Neural crest cell (in vitro differentiated cells): ENCODE results near the gene CIITA. TPM values are rescaled to one million over a fixed set of nuclear protein-coding genes. Genes with fewer than 3 reads are reported as not detected.

Source experiments
- DNase-seq: peaks from one replicate; pipeline ENCODE4 v3.0.0; 2021; ENCODE audit warnings: low read depth, mixed read lengths, low spot score
- H3K27ac Mint-ChIP-seq: one replicate; pipeline ENCODE4 v1.8.0; 2021; ENCODE audit warnings: mild to moderate bottlenecking, mixed read lengths; ENCODE audit not compliant: unreplicated experiment
- H3K27me3 Mint-ChIP-seq: 2 replicates; pipeline ENCODE4 v1.8.0; 2021; ENCODE audit warnings: low read depth, mild to moderate bottlenecking, mixed read lengths
- H3K36me3 Mint-ChIP-seq: 2 replicates; pipeline ENCODE4 v1.8.0; 2021; ENCODE audit warnings: low read depth, mild to moderate bottlenecking, mixed read lengths
- H3K4me1 Mint-ChIP-seq: 2 replicates; pipeline ENCODE4 v1.8.0; 2021; ENCODE audit warnings: mixed read lengths
- H3K4me3 Mint-ChIP-seq: one replicate; pipeline ENCODE4 v1.8.0; 2021; ENCODE audit warnings: mild to moderate bottlenecking, mixed read lengths
- H3K9me3 Mint-ChIP-seq: 2 replicates; pipeline ENCODE4 v1.8.0; 2021; ENCODE audit warnings: mixed read lengths
- CTCF ChIP-seq: fragments of 200-600 bp; sonication (generic); conservative IDR thresholded peaks from 2 replicates; pipeline ENCODE4 v1.5.0; 2021; ENCODE audit warnings: antibody characterized with exemption, mild to moderate bottlenecking
- total RNA-seq: library from RNA; stranded (reverse); gene quantifications from 2 replicates; pipeline ENCODE4 v1.2.1, GENCODE V29; 2021

CIITA gene
- total RNA-seq, 1 donor from 2014 or later, result not detected

GRCh38 chr16:10849736-10850477 lies 27.1 kb upstream of the CIITA start:
- no peak for DNase-seq
- no peak overlapping the region for H3K4me3 Mint-ChIP-seq
- H3K4me1 Mint-ChIP-seq, result no peaks in the 10 kb centered on the region
- H3K27me3 Mint-ChIP-seq, result peaks cover 5% of the 10 kb centered on the region
- no peak overlapping the region for H3K27ac Mint-ChIP-seq
- H3K9me3 Mint-ChIP-seq, result no peaks in the 10 kb centered on the region
- no peak for TF ChIP-seq CTCF
- H3K36me3 Mint-ChIP-seq, result no peaks in the 10 kb centered on the region

- no peak overlapping the region for H3K27ac Mint-ChIP-seq
These were observed 26.5 kb upstream of the CIITA start for GRCh38 chr16:10850478-10850850.

GRCh38 chr16:10851512-10851911 lies 25.5 kb upstream of the CIITA start:
- H3K4me3 Mint-ChIP-seq, result no peak overlapping the region
- H3K27ac Mint-ChIP-seq, result no peak overlapping the region
- H3K27me3 Mint-ChIP-seq, result peaks cover 3% of the 10 kb centered on the region
- no peak for TF ChIP-seq CTCF
- no peaks in the 10 kb centered on the region for H3K4me1 Mint-ChIP-seq
- no peaks in the 10 kb centered on the region for H3K9me3 Mint-ChIP-seq
- DNase-seq, result no peak
- H3K36me3 Mint-ChIP-seq, result no peaks in the 10 kb centered on the region

More at GRCh38 chr16:10850478-10850850, 26.5 kb upstream of the CIITA start:
- H3K36me3 Mint-ChIP-seq, result no peaks in the 10 kb centered on the region
- H3K9me3 Mint-ChIP-seq, result no peaks in the 10 kb centered on the region
- peaks cover 4% of the 10 kb centered on the region for H3K27me3 Mint-ChIP-seq
- no peak for TF ChIP-seq CTCF
- H3K4me1 Mint-ChIP-seq, result no peaks in the 10 kb centered on the region
- no peak for DNase-seq
- no peak overlapping the region for H3K4me3 Mint-ChIP-seq

GRCh38 chr16:10852286-10852685 lies 24.7 kb upstream of the CIITA start:
- no peak overlapping the region for H3K4me3 Mint-ChIP-seq
- H3K27me3 Mint-ChIP-seq, result peaks cover 3% of the 10 kb centered on the region
- no peaks in the 10 kb centered on the region for H3K4me1 Mint-ChIP-seq
- no peaks in the 10 kb centered on the region for H3K9me3 Mint-ChIP-seq
- TF ChIP-seq CTCF, result no peak
- no peak overlapping the region for H3K27ac Mint-ChIP-seq
- DNase-seq, result no peak
- no peaks in the 10 kb centered on the region for H3K36me3 Mint-ChIP-seq

GRCh38 chr16:10852948-10853347 lies 24.1 kb upstream of the CIITA start:
- Mint-ChIP-seq H3K27me3 (peaks cover 3% of the 10 kb centered on the region), H3K27ac (no peak overlapping the region), H3K9me3 (no peaks in the 10 kb centered on the region), H3K36me3 (no peaks in the 10 kb centered on the region), H3K4me1 (no peaks in the 10 kb centered on the region), H3K4me3 (no peak overlapping the region)
- TF ChIP-seq CTCF, result no peak
- DNase-seq, result no peak
